Measurements from ENCODE around the gene MEPCE.
"Not testable (repeated sequence)": the region's sequence is repeated elsewhere in the genome, so short reads cannot be mapped to it uniquely, and the experiment has no call there.

Gene MEPCE

DNA sequence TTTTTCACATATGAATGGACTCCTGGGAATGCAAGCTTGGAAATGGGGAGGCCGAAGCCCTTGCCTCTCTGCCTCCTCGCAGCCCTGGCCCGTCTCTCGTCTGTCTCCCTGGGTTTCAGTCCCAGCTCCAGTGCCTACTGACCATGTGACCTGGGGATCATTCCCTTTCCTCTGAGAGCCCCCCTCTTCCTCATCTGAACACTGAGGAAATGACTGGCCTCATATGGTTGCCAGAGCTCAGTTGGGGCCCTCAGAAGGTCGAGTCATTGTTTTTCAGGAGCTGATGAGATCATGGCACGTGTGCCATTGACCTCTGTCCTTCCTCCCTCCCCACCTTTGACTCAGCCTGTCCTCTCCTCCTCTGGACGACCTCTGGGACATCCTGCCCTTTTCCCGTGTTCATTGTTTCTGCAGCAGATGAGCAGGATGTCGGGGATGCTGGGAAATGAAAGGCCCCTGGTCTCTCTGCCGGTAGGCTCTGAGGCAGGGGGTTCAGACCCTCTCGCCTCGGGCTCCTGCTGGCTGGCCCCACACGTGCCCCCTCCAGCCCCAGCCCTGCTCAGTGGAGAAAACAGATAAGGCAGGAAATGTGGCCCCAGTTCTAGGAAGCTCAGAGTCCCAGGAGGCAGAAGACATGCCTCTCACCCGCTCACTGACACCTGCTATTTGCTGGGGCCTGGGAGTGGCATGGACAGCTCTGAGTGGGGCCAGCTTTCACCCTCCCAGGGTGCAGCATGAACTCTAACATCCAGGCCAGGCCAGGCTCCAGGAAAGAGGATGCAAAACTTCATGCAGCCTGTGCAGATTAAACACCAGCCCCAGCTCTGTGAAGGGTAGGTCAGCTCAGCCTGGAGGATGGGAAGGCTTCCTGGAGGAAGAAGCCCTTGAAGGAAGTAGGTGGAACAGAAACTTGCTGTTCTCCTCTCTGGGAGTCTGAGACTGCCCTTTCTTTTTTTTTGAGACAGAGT is 15.0 kb downstream of the MEPCE start:
- Histone ChIP-seq H3K36me3 (replicated peaks) (no peaks in the 10 kb centered on the region), H3K27ac (peak overlapping the region; percentile 33), H3K27me3 (replicated peaks) (no peaks in the 10 kb centered on the region), H3K4me3 (ENCODE audit: low read depth, low read length) (no peak overlapping the region)
- in situ Hi-C loops (cut with HindIII; ENCODE audit: low pct_ligation_motif_present, low sequenced_read_pairs) = no loop called here
- DNase-seq = peak; percentile 38
- TF ChIP-seq, protein P1, sequence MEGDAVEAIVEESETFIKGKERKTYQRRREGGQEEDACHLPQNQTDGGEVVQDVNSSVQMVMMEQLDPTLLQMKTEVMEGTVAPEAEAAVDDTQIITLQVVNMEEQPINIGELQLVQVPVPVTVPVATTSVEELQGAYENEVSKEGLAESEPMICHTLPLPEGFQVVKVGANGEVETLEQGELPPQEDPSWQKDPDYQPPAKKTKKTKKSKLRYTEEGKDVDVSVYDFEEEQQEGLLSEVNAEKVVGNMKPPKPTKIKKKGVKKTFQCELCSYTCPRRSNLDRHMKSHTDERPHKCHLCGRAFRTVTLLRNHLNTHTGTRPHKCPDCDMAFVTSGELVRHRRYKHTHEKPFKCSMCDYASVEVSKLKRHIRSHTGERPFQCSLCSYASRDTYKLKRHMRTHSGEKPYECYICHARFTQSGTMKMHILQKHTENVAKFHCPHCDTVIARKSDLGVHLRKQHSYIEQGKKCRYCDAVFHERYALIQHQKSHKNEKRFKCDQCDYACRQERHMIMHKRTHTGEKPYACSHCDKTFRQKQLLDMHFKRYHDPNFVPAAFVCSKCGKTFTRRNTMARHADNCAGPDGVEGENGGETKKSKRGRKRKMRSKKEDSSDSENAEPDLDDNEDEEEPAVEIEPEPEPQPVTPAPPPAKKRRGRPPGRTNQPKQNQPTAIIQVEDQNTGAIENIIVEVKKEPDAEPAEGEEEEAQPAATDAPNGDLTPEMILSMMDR (IDR thresholded peaks at IDR 0.05; ENCODE audit: low read depth, low read length, missing control alignments) = no peak

DNA sequence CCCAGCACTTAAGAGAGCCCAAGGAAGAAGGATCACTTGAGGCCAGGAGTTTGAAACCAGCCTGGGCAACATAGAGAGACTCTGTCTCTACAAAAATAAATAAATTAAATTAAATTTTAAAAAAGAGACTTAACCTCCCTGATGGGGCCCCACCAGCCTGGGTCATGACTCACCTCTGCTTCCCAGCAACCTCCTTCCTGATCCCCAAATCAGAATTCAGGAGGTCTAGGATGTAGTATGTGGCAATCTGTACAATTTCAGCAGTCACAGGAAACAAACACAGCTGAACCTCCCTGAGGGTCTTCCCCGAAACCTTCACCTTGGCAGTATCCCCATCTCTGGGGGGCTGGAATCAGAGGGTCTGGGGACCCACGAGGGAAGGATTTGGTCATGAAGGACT is 16.4 kb downstream of the MEPCE start:
- TF ChIP-seq, protein P1 (IDR thresholded peaks at IDR 0.05; ENCODE audit: low read depth, low read length, missing control alignments) = no peak
- in situ Hi-C loops (cut with HindIII; ENCODE audit: low pct_ligation_motif_present, low sequenced_read_pairs) = no loop called here
- H3K4me3 ChIP-seq (ENCODE audit: low read depth, low read length) = no peak overlapping the region
- no peak for DNase-seq
- no peaks in the 10 kb centered on the region for H3K27me3 ChIP-seq (replicated peaks)
- H3K27ac ChIP-seq = no peak overlapping the region
- H3K36me3 ChIP-seq (replicated peaks) = no peaks in the 10 kb centered on the region

DNA sequence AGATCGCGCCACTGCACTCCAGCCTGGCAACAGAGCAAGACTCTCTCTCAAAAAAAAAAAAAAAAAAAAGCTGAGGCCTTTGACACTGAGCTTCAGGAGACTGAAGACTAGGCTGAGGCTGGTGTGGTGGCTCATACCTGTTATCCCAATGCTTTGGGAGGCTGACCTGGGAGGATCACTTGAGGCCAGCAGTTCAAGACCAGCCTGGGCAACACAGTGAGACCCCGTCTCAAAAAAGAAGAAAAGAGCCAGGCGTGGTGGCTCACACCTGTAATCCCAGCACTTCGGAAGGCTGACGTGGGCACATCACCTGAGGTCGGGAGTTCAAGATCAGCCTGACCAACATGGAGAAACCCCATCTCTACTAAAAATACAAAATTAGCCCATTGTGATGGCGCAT is 17.7 kb downstream of the MEPCE start:
- in situ Hi-C loops (cut with HindIII; ENCODE audit: low pct_ligation_motif_present, low sequenced_read_pairs); H3K27me3 ChIP-seq (replicated peaks); H3K4me3 ChIP-seq (ENCODE audit: low read depth, low read length); H3K27ac ChIP-seq; DNase-seq; H3K36me3 ChIP-seq (replicated peaks): not testable (repeated sequence)

DNA sequence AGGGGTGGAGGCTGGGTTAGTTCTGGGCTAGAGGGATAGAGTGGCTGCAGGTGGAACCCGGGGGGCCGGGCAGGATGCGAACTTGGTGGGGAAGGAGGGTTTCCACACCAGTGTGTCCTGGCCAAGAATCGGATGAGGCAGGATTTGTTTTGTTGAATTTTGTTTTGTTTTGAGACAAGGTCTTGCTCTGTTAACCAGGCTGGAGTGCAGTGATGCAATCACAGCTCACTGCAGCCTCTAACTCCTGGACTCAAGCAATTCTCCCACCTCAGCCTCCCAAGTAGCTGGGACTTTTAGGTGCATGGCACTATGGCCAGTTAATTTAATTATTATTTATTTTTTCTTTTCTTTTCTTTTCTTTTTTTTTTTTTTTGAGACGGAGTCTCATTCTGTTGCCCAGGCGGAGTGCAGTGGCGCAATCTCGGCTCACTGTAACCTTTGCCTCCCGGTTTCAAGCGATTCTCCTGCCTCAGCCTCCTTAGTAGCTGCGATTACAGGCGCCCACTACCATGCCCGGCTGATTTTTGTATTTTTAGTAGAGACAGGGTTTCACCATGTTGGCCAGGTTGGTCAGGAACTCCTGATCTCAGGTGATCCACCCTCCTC is 19.7 kb downstream of the MEPCE start:
- Histone ChIP-seq H3K4me3 (ENCODE audit: low read depth, low read length) (no peak overlapping the region), H3K36me3 (replicated peaks) (no peaks in the 10 kb centered on the region), H3K27me3 (replicated peaks) (no peaks in the 10 kb centered on the region), H3K27ac (no peak overlapping the region)
- in situ Hi-C loops (cut with HindIII; ENCODE audit: low pct_ligation_motif_present, low sequenced_read_pairs) = no loop called here
- TF ChIP-seq, protein P1 (IDR thresholded peaks at IDR 0.05; ENCODE audit: low read depth, low read length, missing control alignments) = no peak
- no peak for DNase-seq

DNA sequence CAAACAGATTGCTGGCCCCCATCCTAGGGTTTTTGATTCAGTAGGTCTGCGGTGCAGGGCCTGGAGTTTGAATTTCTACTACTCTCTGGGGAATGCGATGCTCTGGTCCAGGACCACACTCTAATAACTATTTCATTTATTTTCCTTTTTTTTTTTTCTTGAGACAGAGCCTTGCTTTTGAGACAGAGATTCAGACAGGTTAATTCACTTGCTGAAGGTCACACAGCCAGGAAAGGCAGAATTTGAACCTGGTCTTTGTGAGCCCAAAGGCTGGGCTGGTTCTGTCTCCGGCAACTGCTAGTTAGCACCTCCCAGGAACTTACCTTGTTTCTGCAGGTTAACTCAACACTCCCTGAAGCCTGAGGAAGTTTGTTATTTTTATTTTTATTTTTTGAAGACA is 22.9 kb downstream of the MEPCE start:
- Histone ChIP-seq H3K36me3 (replicated peaks) (no peaks in the 10 kb centered on the region), H3K4me3 (ENCODE audit: low read depth, low read length) (no peak overlapping the region), H3K27ac (no peak overlapping the region), H3K27me3 (replicated peaks) (no peaks in the 10 kb centered on the region)
- DNase-seq = no peak
- in situ Hi-C loops (cut with HindIII; ENCODE audit: low pct_ligation_motif_present, low sequenced_read_pairs) = no loop called here
- TF ChIP-seq, protein P1 (IDR thresholded peaks at IDR 0.05; ENCODE audit: low read depth, low read length, missing control alignments) = no peak

DNA sequence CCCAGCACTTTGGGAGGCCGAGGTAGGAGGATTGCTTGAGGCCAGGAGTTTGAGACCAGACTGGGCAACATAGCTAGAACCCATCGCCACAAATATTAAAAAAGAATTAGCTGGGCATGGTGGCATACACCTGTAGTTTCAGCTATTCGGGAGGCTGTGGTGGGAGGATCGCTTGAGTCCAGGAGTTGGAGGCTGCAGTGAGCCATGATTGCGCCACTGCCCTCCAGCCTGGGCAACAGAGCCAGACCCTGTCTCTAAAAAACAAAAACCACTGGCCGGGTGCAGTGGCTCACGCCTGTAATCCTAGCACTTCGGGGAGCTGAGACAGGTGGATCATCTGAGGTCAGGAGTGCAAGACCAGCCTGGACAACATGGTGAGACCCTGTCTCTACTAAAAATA is 24.2 kb downstream of the MEPCE start:
- H3K27ac ChIP-seq; DNase-seq; H3K27me3 ChIP-seq (replicated peaks); H3K36me3 ChIP-seq (replicated peaks); H3K4me3 ChIP-seq (ENCODE audit: low read depth, low read length); in situ Hi-C loops (cut with HindIII; ENCODE audit: low pct_ligation_motif_present, low sequenced_read_pairs): not testable (repeated sequence)

All from brain microvascular endothelial cell (primary cell).